ENCODE results near the gene KLHL3.

- TF ChIP-seq, protein P1, sequence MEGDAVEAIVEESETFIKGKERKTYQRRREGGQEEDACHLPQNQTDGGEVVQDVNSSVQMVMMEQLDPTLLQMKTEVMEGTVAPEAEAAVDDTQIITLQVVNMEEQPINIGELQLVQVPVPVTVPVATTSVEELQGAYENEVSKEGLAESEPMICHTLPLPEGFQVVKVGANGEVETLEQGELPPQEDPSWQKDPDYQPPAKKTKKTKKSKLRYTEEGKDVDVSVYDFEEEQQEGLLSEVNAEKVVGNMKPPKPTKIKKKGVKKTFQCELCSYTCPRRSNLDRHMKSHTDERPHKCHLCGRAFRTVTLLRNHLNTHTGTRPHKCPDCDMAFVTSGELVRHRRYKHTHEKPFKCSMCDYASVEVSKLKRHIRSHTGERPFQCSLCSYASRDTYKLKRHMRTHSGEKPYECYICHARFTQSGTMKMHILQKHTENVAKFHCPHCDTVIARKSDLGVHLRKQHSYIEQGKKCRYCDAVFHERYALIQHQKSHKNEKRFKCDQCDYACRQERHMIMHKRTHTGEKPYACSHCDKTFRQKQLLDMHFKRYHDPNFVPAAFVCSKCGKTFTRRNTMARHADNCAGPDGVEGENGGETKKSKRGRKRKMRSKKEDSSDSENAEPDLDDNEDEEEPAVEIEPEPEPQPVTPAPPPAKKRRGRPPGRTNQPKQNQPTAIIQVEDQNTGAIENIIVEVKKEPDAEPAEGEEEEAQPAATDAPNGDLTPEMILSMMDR (IDR thresholded peaks at IDR 0.05) = no peak
- TF ChIP-seq POLR2A (IDR thresholded peaks at IDR 0.05) = no peak
These were observed 104.4 kb downstream of the KLHL3 start for GRCh38 chr5:137631453-137631852.
